Calu3 (cell line): ENCODE data around the gene OR52K1. TPM values are rescaled to one million over a fixed set of nuclear protein-coding genes. Genes with fewer than 3 reads are reported as not detected.
"Not testable (repeated sequence)": the region's sequence is repeated elsewhere in the genome, so short reads cannot be mapped to it uniquely, and the experiment has no call there.

Experiments
- BruUV-seq: library from RNA; stranded (reverse); fragments of 400-500 nt; replicated peaks from 2 replicates; lab custom pipeline; 2021; lab: Mats Ljungman, UMichigan
- CTCF ChIA-PET: fragments of 300-600 bp; sonication (Branson Sonifier 250); formaldehyde crosslinking; loops from one replicate; lab custom pipeline; 2022; ENCODE audit warnings: antibody characterized with exemption; lab: Charles Lee
- DNase-seq: peaks from one replicate; pipeline ENCODE4 v3.0.0; 2022
- H3K27ac Mint-ChIP-seq: one replicate; pipeline ENCODE4 v1.8.0; 2022; ENCODE audit warnings: mixed read lengths; ENCODE audit not compliant: unreplicated experiment
- H3K27me3 Mint-ChIP-seq: one replicate; pipeline ENCODE4 v1.8.0; 2022; ENCODE audit warnings: mixed read lengths; ENCODE audit not compliant: unreplicated experiment
- H3K36me3 Mint-ChIP-seq: one replicate; pipeline ENCODE4 v1.8.0; 2022; ENCODE audit warnings: mild to moderate bottlenecking, moderate library complexity, mixed read lengths; ENCODE audit not compliant: insufficient read depth, unreplicated experiment
- H3K4me1 Mint-ChIP-seq: one replicate; pipeline ENCODE4 v1.8.0; 2022; ENCODE audit warnings: mild to moderate bottlenecking, low read depth, mixed read lengths; ENCODE audit not compliant: unreplicated experiment
- H3K4me3 Mint-ChIP-seq: one replicate; pipeline ENCODE4 v1.8.0; 2022; ENCODE audit warnings: mild to moderate bottlenecking, low read depth, moderate library complexity, mixed read lengths; ENCODE audit not compliant: unreplicated experiment
- H3K9me3 Mint-ChIP-seq: one replicate; pipeline ENCODE4 v1.8.0; 2022; ENCODE audit warnings: low read depth, mixed read lengths; ENCODE audit not compliant: unreplicated experiment
- CTCF ChIP-seq: fragments of 200-600 bp; IDR thresholded peaks from one replicate; pipeline ENCODE4 v1.8.0; 2022; ENCODE audit warnings: antibody characterized with exemption; ENCODE audit not compliant: unreplicated experiment
- intact Hi-C: fragments of 100-400 bp; cut with micrococcal nuclease; formaldehyde crosslinking; loops from one replicate; pipeline ENCODE4 v1.10.0; 2022; ENCODE audit not compliant: unreplicated experiment
- total RNA-seq: library from RNA; stranded (reverse); gene quantifications from 2 replicates; pipeline ENCODE4 v1.2.3, GENCODE V29; 2022

Gene OR52K1
- total RNA-seq, 1 experiment from 2014 or later, result not detected

- CTCF ChIA-PET, result no interaction called here
- Mint-ChIP-seq H3K9me3 (no peaks in the 10 kb centered on the region), H3K27me3 (peaks cover 92% of the 10 kb centered on the region), H3K36me3 (no peaks in the 10 kb centered on the region), H3K4me1 (no peaks in the 10 kb centered on the region), H3K27ac (no peak overlapping the region), H3K4me3 (no peak overlapping the region)
- no peak for DNase-seq
- no peak for TF ChIP-seq CTCF
- intact Hi-C loops, result no loop called here
- BruUV-seq, result no TSS peak
Measured at GRCh38 chr11:4522339-4522738, 39.9 kb downstream of the OR52K1 start.

GRCh38 chr11:4522752-4523151, 40.3 kb downstream of the OR52K1 start:
- intact Hi-C loops, result no loop called here
- Mint-ChIP-seq H3K27me3 (peaks cover 90% of the 10 kb centered on the region), H3K9me3 (no peaks in the 10 kb centered on the region), H3K4me3 (no peak overlapping the region), H3K36me3 (no peaks in the 10 kb centered on the region), H3K27ac (no peak overlapping the region), H3K4me1 (no peaks in the 10 kb centered on the region)
- no peak for TF ChIP-seq CTCF
- CTCF ChIA-PET, result no interaction called here
- BruUV-seq, result no TSS peak
- DNase-seq, result no peak

- no peak overlapping the region for H3K4me3 Mint-ChIP-seq
- intact Hi-C loops, result no loop called here
- no peaks in the 10 kb centered on the region for H3K9me3 Mint-ChIP-seq
- TF ChIP-seq CTCF, result no peak
- no peaks in the 10 kb centered on the region for H3K36me3 Mint-ChIP-seq
- no peaks in the 10 kb centered on the region for H3K4me1 Mint-ChIP-seq
- no peak for DNase-seq
- no peak overlapping the region for H3K27ac Mint-ChIP-seq
- peaks cover 81% of the 10 kb centered on the region for H3K27me3 Mint-ChIP-seq
- no TSS peak for BruUV-seq
- CTCF ChIA-PET, result no interaction called here
Measured at GRCh38 chr11:4523666-4524065, 41.2 kb downstream of the OR52K1 start.

GRCh38 chr11:4527926-4528325, 45.5 kb downstream of the OR52K1 start:
- H3K4me1 Mint-ChIP-seq, result no peaks in the 10 kb centered on the region
- intact Hi-C loops, result no loop called here
- no peak overlapping the region for H3K27ac Mint-ChIP-seq
- no TSS peak for BruUV-seq
- no peak for DNase-seq
- no peaks in the 10 kb centered on the region for H3K36me3 Mint-ChIP-seq
- TF ChIP-seq CTCF, result no peak
- no peak overlapping the region for H3K4me3 Mint-ChIP-seq
- peaks cover 39% of the 10 kb centered on the region for H3K27me3 Mint-ChIP-seq
- H3K9me3 Mint-ChIP-seq, result no peaks in the 10 kb centered on the region
- CTCF ChIA-PET, result no interaction called here

- H3K9me3 Mint-ChIP-seq, H3K27ac Mint-ChIP-seq, intact Hi-C loops, H3K4me1 Mint-ChIP-seq, H3K4me3 Mint-ChIP-seq, H3K36me3 Mint-ChIP-seq, CTCF ChIA-PET, BruUV-seq, DNase-seq: not testable (repeated sequence)
- peaks cover 15% of the 10 kb centered on the region for H3K27me3 Mint-ChIP-seq
Measured at GRCh38 chr11:4531686-4532085, 49.2 kb downstream of the OR52K1 start.
